GM19328 (cell line): ENCODE results near the gene LNP1.

Experiments used
- ATAC-seq: cut with Tn5 transposase; IDR thresholded peaks from one replicate; pipeline ENCODE4 v1.9.1; 2021; ENCODE audit warnings: mild to moderate bottlenecking, moderate library complexity; ENCODE audit not compliant: unreplicated experiment

LNP1 gene

DNA sequence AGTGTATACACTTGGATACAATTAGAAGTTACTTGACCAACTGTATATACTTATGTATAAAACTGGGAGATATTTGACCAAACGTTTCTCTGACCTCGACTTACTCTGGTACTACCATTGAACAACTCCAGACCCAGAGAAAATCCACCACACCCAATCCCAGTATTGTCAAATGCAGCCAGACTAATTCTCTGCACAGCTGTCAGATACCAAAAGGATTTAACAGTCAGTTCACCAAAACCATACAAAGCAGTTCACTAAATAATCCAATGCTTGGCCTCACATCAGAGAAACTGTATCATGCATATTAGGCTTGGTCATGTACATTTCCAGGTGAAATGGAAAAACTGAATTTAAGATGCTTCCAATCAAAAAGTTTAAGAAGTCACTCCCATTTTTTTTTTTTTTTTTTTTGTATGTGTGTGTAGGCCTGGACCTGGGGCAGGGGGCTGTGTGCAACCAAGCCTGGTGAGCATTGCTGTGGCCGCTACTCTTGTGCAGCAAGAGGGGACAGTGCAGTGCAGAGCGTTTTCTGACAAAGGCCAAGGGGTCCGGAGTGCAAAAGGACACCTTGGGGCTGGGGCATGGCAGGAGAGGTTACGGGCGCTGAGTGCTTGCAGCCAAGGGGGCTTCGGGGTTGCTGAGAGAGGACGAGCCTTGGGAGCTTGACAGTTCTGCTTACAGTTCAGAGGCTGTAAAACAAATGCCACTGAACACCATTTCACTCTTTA is 1.8 kb upstream of the LNP1 start:
- ATAC-seq, result no peak

DNA sequence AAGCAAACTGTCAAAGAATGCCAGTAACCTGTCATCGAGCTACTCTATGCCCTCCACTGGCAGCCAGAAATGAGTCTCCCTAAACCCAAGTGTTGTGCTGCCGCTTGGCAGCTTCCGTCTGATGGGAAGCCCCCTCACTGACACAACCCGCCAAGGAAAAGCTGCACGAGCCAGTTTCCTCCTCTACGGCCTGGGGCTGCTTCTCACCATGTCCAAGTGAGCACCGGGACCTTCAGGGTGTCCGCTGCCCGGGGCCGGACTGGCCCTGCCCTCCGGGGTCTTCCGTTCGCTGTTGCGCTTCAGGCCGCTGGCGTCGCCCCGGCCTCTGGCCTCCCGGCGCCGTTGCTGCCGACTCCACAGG is 940 bp upstream of the LNP1 start:
- peak; percentile 1 for ATAC-seq

DNA sequence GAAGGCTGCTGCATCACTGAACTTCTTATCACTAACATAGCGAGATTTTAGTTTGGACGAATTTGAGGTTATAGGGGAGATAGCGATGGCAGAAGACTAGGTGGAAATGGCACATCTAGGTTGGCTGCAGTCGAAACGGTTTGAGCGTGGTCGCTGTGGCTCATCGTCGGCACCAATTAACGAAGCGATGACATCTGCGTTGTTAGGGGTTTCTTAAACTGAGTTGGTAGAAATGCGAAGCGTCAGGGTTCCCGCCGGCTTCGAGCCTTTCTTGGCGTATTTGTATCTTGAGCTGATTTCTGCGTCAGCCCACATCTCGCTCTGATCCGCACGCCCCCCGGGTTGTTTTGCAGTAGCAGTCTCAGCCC is 319 bp downstream of the LNP1 start:
- peak; percentile 6 for ATAC-seq

DNA sequence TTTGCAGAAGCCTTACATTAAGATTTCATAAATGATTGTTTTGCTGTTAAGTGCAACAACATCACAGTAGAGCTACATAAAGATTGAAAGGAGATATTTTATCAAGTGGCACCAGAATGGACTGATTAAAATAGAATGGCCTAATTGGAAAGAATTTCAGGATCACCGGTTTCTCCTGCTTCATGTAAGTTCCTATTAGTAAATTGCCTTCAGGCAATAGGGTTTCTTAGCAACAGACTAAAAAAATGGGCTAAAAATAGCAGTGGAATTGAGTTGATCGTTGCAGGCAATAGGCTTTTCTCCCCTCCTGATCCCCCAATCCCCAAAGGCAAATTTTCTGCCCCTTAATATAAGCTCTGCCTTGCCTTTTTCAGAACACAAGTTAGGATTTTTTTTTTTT is 917 bp downstream of the LNP1 start:
- ATAC-seq, result no peak

DNA sequence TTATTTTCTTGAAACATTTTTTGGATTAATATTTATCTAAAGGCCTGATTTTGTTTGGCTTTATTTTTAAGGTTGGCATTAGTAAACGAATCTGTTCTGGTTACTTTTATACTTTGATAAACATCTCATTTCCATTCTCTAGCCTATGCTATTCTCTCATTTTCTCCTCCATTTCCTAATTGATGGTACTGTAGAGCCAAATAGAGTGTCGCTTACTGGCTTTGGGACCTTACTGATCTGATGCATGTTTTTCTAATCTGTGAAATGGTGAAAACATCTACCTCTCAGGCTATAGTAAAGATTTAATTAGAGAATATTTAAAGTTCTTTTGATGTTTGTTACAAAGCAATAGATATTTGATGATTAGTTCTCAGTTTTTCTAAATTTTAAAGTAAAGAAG is 1.6 kb downstream of the LNP1 start:
- ATAC-seq, result no peak

DNA sequence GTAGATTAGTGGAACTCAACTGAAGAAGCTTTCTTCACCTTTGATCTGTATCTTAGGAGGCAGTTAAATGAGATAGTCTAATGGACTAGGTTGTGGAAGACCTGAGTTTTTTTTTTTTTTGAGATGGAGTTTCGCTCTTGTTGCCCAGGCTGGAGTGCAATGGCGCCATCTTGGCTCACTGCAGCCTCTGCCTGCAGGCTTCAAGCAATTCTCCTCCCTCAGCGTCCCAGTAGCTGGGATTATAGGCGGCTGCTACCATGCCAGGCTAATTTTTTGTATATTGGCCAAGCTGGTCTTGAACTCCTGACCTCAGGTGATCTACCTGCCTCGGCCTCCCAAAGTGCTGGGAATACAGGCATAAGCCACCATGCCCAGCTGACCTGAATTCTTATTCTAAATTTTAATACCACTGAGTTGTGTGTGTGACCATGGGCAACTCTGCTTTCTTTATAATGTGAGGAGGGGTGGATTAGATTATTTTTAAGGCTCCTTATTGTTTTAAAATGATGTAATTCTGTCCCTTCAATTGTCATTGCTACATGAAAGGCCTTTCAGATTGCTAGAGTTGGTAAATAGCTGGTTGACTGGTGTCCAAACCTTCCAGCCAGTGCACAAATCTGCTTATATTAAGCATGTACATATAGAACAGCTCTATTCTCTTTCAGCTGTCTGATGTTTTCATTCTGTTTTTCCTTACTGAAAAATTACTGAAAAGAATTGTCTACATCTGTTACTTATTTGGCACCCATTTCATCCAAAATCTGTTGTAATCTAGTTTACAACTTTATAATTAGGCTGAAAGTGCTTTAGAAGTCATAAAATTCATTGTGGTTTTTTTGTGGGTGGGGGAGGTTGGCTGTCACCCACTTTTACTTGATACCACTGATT is 2.3 kb downstream of the LNP1 start:
- no peak for ATAC-seq

DNA sequence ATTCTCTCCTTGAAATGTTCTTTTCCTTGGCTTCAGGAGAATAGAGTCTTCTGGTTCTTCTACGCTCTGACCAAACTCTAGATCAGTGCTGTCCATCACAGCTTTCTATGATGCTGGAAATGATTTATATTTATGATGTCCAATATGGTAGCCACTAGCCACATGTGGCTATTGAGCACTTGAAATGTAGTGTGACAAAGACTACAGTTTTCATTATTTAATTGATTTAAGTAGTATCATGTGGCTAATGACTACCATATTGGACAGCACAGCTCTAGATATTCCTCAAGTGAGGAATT is 2.9 kb downstream of the LNP1 start:
- ATAC-seq, result no peak

DNA sequence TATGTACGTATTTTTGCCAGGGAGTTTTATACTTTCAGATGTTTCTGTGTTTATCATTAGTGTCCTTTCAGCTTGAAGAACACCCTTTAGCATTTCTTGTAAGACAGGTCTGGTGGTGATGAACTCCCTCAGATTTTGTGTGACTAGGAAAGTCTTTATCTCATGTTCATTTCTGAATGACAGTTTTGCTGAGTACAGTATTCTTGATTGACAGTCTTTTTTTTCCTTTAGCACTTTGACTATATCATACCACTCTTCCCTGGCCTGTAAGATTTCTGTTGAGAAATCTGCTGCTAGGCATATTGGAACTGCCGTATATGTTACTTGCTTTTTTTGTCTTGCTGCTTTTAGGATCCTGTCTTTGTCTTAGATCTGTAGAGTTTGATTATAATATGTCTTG is 5.8 kb downstream of the LNP1 start:
- no peak for ATAC-seq

DNA sequence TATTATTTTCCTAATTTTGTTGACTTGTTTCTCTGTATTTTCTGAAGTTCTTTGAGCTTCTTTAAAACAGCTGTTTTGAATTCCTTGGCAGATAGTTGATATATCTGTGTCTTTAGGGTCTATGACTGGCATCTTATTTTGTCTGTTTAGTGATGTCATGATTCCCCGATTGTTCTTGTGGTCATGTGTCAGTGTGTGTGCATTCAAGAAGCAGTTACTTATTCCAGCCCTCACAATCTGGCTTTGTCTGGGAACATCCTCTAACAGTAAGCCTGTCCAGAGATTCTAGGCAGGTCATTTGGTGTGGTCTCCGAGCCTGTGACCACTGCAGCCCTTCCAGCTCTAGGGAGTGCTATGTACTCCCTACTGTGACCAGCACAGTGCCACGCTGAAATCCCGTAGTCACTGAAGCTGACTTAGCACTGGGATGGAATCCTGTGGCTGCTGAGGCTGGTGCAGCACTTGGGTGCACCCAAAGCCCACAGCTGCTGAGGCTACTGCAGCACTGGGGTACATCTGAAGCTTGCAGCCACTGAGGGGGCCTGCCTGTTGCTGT is 6.7 kb downstream of the LNP1 start:
- ATAC-seq, result no peak

DNA sequence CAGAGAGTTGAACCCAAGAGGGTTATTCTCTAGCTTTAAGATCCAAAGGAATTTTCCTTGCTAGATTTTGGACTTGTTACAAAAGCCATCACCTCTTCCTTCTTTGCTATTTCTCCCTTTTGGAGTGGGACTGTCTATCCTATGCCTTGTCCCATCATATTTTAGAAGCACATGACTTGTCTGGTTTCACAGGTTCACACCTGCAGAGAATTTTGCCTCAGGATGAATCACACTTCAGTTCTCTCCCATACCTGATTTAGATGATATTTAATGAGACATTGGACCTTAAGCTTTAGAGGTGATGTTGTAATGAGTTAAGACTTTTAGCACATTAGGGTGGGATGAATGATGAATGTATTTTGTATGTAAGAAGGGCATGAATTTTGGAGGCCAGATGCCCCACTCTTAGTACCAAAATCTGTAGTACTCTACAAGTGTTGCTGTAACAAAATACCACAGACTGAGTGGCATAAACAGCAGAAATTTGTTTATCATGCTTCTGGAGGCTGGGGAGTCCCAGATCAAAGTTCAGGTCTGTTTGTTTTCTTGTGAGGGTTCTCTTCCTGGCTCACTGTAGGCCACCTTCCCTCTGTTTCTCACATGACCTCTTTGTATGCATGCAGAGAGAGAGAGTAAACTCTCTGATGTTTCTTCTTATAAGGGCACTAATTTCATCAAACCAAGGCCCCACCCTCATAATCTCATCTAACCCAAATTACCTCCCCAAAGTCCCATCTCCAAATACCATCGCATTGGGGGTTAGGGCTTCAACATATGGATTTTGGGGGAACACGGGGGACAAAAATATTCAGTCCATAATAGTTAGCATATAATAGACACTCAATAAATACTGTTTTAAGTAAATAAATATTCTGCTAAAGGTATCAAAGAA is 10.0 kb downstream of the LNP1 start:
- no peak for ATAC-seq

DNA sequence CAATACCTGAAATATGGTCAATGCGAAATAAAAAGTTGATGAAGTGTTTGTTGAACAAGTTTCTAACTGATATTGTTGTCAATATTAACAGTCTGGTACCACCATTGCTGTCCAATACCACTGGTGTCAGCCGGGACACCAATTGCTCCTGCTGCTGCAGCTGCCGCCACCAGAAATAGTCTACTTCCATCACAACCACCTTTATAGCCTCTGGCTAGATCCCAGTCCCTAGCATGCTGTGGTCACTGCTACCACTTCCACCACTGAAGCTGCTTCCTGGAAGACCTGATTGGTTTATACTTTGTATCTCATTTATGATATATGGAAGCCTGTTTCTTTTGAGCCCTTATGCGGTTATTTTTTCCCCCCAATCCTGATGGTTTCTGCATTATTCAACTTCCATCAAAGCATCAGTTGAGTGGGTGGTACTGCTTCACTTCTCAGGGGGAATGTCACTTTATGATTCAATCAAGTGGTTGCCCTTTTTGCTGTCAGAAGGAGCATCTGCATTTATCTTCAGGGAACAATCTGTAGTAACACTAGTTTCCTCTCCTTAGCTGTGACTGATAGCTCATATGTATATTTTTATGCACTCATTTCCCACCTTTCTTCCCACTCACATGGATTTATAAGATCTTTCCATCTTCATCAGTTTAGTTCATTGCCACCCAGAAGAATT is 11.7 kb downstream of the LNP1 start:
- ATAC-seq, result no peak

DNA sequence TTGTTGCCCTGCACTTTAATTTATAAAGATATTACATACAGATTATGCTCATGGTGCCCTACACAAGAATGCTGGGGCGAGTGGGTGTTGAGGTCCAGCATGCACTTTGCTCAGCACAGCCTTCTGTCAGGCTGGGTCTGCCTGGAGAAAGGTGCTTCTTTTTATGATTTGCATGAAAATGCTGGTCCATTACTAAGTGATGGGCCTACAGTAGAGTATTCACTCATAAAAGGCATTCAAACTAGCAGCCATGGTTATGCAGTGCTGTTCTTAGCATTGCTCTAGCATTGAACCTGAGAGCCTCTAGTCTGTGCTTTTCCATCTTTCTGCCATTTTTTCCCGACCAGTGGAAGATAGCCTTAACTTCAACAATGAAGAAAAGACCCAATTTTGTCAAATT is 12.3 kb downstream of the LNP1 start:
- no peak for ATAC-seq

DNA sequence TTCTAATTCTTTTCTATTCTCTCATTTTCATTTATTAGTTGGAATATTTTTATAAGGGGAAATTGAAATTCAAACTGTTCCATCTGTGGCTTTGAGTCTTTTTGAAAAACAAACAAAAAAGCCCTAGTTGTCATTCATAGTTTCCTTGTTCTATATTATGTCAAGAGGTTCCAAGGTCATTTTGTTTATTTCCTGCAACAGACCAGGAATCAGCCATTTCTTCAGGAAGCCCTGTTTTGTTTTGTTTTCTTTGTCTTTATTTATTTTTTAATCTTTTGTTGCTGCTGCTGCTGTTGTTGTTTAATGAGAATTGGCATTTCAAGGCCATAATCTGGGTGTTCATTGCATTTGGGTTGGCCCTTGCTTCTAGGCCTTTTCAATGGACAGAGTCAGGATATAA is 14.8 kb downstream of the LNP1 start:
- ATAC-seq, result no peak

DNA sequence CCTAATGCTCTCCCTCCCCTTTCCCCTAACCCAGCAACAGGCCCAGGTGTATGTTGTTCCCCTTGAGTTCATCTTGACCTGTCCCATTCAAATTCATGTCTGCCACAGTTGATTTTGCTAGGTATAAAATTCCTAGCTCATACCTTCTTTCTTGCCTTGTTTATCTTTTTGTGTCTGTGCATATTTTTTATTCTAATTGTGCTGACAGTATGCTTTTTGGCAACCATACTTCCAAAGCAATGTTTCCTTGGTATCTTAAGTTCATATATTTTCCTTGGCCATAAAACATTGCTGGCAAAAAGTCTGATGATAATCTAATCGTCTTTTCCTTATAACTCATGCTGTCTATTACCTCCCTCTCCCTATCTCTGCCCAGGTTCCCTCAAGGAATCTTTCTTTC is 15.5 kb downstream of the LNP1 start:
- no peak for ATAC-seq

DNA sequence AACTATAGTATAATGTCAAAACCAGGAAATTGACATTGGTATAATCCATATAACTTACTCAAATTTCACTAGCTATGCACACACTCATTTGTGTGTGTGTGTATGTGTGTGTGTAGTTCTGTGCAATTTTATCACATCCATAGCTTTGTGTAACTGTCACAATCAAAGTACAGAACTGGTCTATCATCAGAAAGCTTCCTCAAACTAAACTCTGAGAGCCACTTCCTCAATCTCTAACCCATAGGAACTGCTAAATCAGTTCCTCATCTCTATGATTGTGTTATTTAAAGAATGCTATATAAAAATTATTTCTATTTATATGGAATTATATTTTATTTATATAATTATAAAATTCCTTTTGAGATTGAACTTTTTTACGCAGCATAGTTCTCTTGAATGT is 18.1 kb downstream of the LNP1 start:
- no peak for ATAC-seq

DNA sequence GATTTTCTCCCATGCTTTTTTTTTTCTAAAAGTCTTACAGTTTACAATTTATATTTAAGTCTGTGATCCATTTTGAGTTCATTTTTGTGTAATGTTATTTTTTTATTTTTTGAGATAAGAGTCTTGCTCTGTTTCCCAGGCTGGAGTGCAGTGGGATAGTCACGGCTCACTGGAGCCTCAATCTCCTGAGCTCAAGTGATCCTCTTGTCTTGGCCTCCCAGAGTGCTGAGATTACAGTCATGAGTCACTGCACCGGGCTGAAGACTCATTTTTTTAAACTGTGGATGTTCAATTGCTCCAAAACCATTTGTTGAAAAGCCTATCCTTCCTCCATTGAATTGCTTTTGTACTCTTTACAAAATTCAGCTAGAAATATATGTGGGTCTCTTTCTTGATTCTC is 19.5 kb downstream of the LNP1 start:
- ATAC-seq, result no peak

DNA sequence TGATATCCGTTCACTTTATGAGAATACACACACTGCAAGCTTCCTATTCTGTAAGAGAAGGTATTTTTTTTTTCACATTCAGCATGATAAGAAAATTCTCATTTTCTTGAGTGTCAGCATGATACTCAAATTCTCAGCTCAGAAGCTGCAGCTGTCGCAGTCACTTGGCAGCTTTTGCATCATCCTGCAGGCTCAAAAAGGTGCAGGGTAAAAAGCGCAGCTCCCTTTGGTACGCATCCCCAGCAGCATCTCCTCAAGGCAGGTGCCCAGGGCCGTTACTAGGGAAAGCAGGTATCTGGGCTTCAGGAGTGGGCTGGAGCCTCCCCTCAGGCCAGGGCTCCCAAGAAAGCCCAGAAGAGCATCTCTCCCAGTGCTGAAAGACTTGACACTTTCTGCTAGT is 22.3 kb downstream of the LNP1 start:
- no peak for ATAC-seq

DNA sequence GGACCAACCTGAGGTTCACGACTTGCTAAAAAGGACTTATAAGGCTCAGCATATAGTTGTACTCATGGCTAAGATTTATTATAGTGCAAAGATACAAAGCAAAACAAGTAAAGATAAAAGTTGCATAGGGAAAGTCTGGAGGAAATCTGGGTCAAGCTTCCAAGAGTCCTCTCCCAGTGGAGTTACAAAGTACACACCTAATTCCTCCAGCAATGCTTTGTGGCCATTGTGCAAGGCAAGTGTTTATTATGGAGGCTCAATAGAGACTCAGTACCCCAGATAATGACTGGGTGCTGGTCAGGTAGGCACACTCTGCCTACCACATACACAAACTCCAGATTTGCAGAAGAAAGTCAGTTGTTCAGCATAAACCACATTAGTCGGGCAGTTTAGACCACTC is 22.9 kb downstream of the LNP1 start:
- no peak for ATAC-seq

DNA sequence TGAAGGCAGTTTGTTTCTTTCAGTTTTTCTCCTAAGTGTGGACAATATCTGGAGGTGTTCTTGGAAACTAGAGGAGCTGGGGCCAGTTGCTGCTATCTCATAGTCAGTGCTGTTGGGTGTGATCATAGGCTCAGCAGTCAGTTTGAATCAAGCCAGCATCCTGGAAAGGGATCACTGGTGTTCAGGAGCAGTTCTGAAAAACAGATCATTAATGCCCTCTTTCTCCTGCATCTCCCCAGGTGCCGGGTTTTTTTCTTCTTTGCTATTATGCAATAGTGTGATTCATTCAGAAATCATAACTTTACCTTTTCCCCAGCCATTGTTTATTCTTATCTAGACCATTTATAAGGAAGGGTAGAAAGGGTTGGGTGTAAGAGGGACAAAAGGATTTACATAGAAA is 24.0 kb downstream of the LNP1 start:
- no peak for ATAC-seq

DNA sequence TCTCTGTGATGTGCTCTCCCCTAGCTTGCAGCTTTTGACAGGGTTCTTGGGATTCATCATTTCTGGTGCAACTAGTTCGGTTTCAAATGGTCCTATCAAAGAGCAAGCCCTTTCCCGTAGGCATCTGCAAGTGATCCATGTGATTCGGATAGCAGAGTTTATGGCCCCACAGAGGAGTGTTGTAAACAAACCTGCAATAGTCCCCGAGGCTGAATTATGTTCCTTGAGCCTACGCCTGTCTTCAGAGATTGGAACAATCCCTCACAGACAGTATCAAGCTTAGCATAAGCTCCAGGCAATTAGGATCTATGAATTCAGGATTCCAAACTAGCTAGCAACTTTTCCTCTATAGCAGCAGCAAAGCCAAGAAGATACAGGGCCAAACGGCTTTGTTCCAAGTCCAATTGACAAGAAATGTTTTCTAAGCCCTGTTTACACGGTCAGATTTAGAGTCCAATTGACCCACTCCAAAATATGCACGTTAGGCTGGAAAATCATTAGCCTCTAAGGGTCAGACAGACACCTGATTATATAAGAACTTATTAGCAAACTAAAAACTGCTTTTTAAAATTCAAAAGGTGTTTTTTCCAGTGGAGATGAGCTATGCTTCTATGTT is 24.8 kb downstream of the LNP1 start:
- no peak for ATAC-seq

DNA sequence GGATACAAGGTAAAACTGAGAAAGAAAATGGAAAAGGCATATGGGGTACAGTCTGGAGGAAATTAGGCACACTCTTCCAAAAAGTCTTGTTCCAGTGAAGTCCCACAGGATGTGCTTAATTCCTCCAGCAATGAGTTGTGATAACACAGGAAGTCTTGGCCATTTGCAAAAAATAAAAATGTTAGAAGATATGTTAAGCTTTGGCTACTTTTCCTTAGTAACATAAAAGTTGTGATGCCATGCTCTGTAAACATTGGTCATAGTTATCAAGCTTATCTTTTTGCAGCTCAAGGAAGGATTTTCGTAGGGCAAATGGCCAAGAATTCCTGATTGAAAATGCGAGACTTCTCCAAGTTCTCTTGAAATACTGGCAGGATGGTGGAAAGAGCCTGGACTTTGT is 26.4 kb downstream of the LNP1 start:
- ATAC-seq, result no peak
